HEK293 (cell line): ENCODE measurements around the gene PNMA8A.

ENCODE experiments used
- BCL11A ChIP-seq: fragments of 450-650 bp; formaldehyde crosslinking; IDR thresholded peaks from 2 replicates; pipeline ENCODE4 v1.5.1; 2016; ENCODE audit warnings: low read depth, missing biosample characterization, missing genetic modification characterization
- GFI1B ChIP-seq: fragments of 450-650 bp; formaldehyde crosslinking; IDR thresholded peaks from 2 replicates; pipeline ENCODE4 v1.5.1; 2016; ENCODE audit warnings: missing biosample characterization, missing genetic modification characterization
- ZNF776 ChIP-seq: fragments of 450-650 bp; formaldehyde crosslinking; IDR thresholded peaks from 2 replicates; pipeline ENCODE4 v1.5.0; 2017; ENCODE audit warnings: missing biosample characterization, missing genetic modification characterization, borderline replicate concordance
- TF ChIP-seq, protein P1 (sequence below): fragments of 450-650 bp; formaldehyde crosslinking; IDR thresholded peaks from 2 replicates; pipeline ENCODE4 v1.5.1; 2016; ENCODE audit warnings: missing biosample characterization, missing genetic modification characterization

DNA sequence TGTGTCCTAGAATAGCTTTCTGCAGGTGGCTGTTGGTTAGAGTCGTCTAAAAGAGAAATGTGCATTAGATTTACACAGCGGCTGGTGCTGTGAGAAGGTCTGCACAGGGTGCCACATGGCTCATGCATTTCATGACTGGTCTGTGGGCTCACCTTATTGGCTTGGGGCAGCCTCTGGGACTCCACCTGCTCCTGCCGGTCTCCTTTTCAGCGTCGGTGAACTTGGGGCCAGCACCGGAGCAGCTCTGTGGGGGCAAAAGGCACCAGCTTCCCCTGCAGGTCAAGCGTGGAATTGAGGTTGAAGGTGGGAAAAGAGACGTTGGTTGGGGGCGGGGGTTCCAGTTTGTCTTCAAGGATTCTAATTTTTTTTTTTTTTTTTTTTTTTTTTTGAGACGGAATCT lies 39.5 kb downstream of the PNMA8A start:
- TF ChIP-seq GFI1B (tag by site-specific recombination) = no peak
- TF ChIP-seq BCL11A (tag by site-specific recombination) = no peak
- TF ChIP-seq, protein P1, sequence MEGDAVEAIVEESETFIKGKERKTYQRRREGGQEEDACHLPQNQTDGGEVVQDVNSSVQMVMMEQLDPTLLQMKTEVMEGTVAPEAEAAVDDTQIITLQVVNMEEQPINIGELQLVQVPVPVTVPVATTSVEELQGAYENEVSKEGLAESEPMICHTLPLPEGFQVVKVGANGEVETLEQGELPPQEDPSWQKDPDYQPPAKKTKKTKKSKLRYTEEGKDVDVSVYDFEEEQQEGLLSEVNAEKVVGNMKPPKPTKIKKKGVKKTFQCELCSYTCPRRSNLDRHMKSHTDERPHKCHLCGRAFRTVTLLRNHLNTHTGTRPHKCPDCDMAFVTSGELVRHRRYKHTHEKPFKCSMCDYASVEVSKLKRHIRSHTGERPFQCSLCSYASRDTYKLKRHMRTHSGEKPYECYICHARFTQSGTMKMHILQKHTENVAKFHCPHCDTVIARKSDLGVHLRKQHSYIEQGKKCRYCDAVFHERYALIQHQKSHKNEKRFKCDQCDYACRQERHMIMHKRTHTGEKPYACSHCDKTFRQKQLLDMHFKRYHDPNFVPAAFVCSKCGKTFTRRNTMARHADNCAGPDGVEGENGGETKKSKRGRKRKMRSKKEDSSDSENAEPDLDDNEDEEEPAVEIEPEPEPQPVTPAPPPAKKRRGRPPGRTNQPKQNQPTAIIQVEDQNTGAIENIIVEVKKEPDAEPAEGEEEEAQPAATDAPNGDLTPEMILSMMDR (tag by site-specific recombination) = no peak
- no peak for TF ChIP-seq ZNF776 (tag by site-specific recombination)
